ENCODE data around the gene NANP. TPM values are rescaled to one million over a fixed set of nuclear protein-coding genes. Genes with fewer than 3 reads are reported as not detected.

The NANP gene
- total RNA-seq, 1 donor from 2014 or later, result 2.8 TPM

- no peak for DNase-seq (ENCODE audit: low spot score)
These were observed 52.6 kb downstream of the NANP start for GRCh38 chr20:25571240-25571639.

- DNase-seq (ENCODE audit: low spot score), result no peak
These were observed 53.7 kb downstream of the NANP start for GRCh38 chr20:25570148-25570530.

GRCh38 chr20:25567286-25567685 is 56.5 kb downstream of the NANP start:
- DNase-seq (ENCODE audit: low spot score), result no peak

GRCh38 chr20:25566821-25567220 is 57.0 kb downstream of the NANP start:
- no peak for DNase-seq (ENCODE audit: low spot score)

- no peak for DNase-seq (ENCODE audit: low spot score)
These were observed 58.1 kb downstream of the NANP start for GRCh38 chr20:25565578-25566157.

- no peak for DNase-seq (ENCODE audit: low spot score)
These were observed 59.9 kb downstream of the NANP start for GRCh38 chr20:25563876-25564275.

- DNase-seq (ENCODE audit: low spot score), result no peak
These were observed 60.5 kb downstream of the NANP start for GRCh38 chr20:25563362-25563761.

Other genes with a start within 250 kb of the NANP start
- gene ABHD12, start 233.2 kb downstream of the NANP start, total RNA-seq, result 81.1 TPM
- gene GINS1, start 216.3 kb downstream of the NANP start, total RNA-seq, result 1.4 TPM
- gene NINL, start 38.5 kb downstream of the NANP start, total RNA-seq, result 20.8 TPM
- 16.3 TPM for gene ZNF337, start 72.8 kb upstream of the NANP start, total RNA-seq

Data from mucosa of gallbladder (tissue), 1 donor.